Prostate gland (tissue), 2 donors: ENCODE results near the gene DIAPH2.

Experiments used
- CTCF ChIP-seq, 4 experiments: fragments of 200-600 bp in 2 of 4; fragments of 450-650 bp in 2 of 4; sonication (generic) in 2 of 4; IDR thresholded peaks; 1 replicate in 3 of 4; 2 replicates in 1 of 4; pipeline ENCODE4 v1.5.1; 2016 to 2019; ENCODE audit warnings: antibody characterized with exemption in 4 of 4, mild to moderate bottlenecking in 2 of 4, moderate library complexity in 2 of 4
- POLR2A ChIP-seq: fragments of 450-650 bp; IDR thresholded peaks from one replicate; pipeline ENCODE4 v1.6.1; 2016; ENCODE audit warnings: antibody characterized with exemption, mild to moderate bottlenecking
- POLR2AphosphoS5 ChIP-seq: sonication (generic); formaldehyde crosslinking; IDR thresholded peaks from one replicate; pipeline ENCODE4 v1.6.1; 2017; ENCODE audit warnings: antibody characterized with exemption

- no peak for TF ChIP-seq POLR2A
- no peak for TF ChIP-seq CTCF (IDR thresholded peaks at IDR 0.05)
- no peak for TF ChIP-seq POLR2AphosphoS5
Measured at GRCh38 chrX:96994093-96994492, 309.5 kb downstream of the DIAPH2 start.
